C4-2B (cell line): Measurements from ENCODE around the gene ZNF488.

Experiments used
- CTCF ChIP-seq: fragments of 450-650 bp; conservative IDR thresholded peaks from 2 replicates; pipeline ENCODE4 v1.5.1; 2017; ENCODE audit warnings: mild to moderate bottlenecking
- ZFX ChIP-seq: fragments of 450-650 bp; IDR thresholded peaks from 2 replicates; pipeline ENCODE4 v1.6.1; 2017

GRCh38 chr10:47364366-47364765, 19.7 kb downstream of the ZNF488 start:
- TF ChIP-seq CTCF: no peak
- TF ChIP-seq ZFX: no peak
